BE2C (cell line): ENCODE measurements around the gene RPL35.

Experiments used
- DNase-seq: peaks from one replicate; pipeline ENCODE4 v3.0.0-alpha.2; 2020
- H3K27me3 ChIP-seq: fragments of 250-450 bp; sonication (Bioruptor Pico); 2 replicates; pipeline ENCODE4 v1.5.1; 2020; ENCODE audit warnings: mild to moderate bottlenecking
- H3K36me3 ChIP-seq: fragments of 250-450 bp; sonication (Bioruptor Pico); 2 replicates; pipeline ENCODE4 v1.5.1; 2020; ENCODE audit warnings: mild to moderate bottlenecking
- H3K4me1 ChIP-seq: fragments of 250-450 bp; sonication (Bioruptor Pico); 2 replicates; pipeline ENCODE4 v1.5.1; 2020
- H3K4me3 ChIP-seq: 2 replicates; pipeline ENCODE4 v1.5.1; 2011; ENCODE audit warnings: low read depth, low read length
- H3K9me3 ChIP-seq: fragments of 250-450 bp; sonication (Bioruptor Pico); 2 replicates; pipeline ENCODE4 v1.5.1; 2020
- CTCF ChIP-seq: IDR thresholded peaks from 2 replicates; pipeline ENCODE4 v1.5.1; 2012; ENCODE audit warnings: mild to moderate bottlenecking, low read depth, low read length

RPL35 gene

DNA sequence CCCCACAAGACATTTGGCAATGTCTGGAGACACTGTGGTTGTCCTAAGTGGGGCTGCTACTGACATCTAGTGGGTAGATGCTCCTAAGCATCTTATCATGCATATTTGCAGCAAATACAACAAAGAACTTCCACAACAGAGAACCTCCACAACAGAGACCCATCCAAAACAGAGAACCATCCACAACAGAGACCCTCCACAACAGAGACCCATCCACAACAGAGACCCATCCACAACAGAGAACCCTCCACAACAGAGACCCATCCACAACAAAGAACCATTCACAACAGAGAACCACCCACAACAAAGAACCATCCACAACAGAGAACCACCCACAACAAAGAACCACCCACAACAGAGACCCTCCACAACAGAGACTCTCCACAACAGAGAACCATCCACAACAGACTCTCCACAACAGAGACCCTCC, 33.0 kb upstream of the RPL35 start:
- no peak overlapping the region for H3K4me3 ChIP-seq
- peak; percentile 54 for DNase-seq
- peak; percentile 78 for TF ChIP-seq CTCF
- H3K36me3 ChIP-seq = no peaks in the 10 kb centered on the region; the same call in none of the 2 replicates
- no peaks in the 10 kb centered on the region for H3K27me3 ChIP-seq
- H3K4me1 ChIP-seq = no peaks in the 10 kb centered on the region
- H3K9me3 ChIP-seq = no peaks in the 10 kb centered on the region

- Histone ChIP-seq H3K36me3 (no peaks in the 10 kb centered on the region; the same call in none of the 2 replicates), H3K4me1 (no peaks in the 10 kb centered on the region), H3K27me3 (no peaks in the 10 kb centered on the region), H3K4me3 (no peak overlapping the region), H3K9me3 (no peaks in the 10 kb centered on the region)
- no peak for DNase-seq
- no peak for TF ChIP-seq CTCF
Measured at GRCh38 chr9:124894035-124894740, 32.4 kb upstream of the RPL35 start.

- DNase-seq = no peak
- no peak overlapping the region for H3K4me3 ChIP-seq
- H3K36me3 ChIP-seq = no peaks in the 10 kb centered on the region; the same call in 1 of the 2 replicates
- H3K9me3 ChIP-seq = no peaks in the 10 kb centered on the region
- H3K4me1 ChIP-seq = no peaks in the 10 kb centered on the region
- TF ChIP-seq CTCF = no peak
- H3K27me3 ChIP-seq = no peaks in the 10 kb centered on the region
Measured at GRCh38 chr9:124890179-124890578, 28.4 kb upstream of the RPL35 start.

DNA sequence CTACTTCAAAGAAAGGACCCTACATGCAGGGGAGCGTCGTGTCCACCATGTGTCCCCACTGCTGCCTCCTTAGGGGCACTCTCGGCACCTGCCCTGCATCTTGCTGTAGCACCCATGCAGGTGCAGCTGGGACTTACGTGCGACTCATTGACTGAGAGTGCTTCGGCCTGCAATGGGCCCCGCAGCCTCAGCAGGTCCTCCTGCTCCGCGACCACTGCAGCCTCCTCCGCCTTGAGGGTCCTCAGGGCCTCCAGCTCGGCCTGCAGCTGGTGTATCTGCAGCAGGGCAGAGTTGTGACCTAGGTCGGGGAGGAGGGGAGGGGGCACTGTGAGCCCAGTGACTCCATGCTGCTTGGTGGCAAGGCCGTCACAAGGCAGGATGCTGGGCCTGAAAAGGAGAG, 27.2 kb upstream of the RPL35 start:
- H3K9me3 ChIP-seq = no peaks in the 10 kb centered on the region
- DNase-seq = no peak
- H3K4me1 ChIP-seq = no peaks in the 10 kb centered on the region
- no peak for TF ChIP-seq CTCF
- H3K36me3 ChIP-seq = no peaks in the 10 kb centered on the region; the same call in 1 of the 2 replicates
- H3K4me3 ChIP-seq = no peak overlapping the region
- no peaks in the 10 kb centered on the region for H3K27me3 ChIP-seq

- no peak for TF ChIP-seq CTCF
- H3K36me3 ChIP-seq = no peaks in the 10 kb centered on the region
Measured at GRCh38 chr9:124887832-124888231, 26.1 kb upstream of the RPL35 start.

DNA sequence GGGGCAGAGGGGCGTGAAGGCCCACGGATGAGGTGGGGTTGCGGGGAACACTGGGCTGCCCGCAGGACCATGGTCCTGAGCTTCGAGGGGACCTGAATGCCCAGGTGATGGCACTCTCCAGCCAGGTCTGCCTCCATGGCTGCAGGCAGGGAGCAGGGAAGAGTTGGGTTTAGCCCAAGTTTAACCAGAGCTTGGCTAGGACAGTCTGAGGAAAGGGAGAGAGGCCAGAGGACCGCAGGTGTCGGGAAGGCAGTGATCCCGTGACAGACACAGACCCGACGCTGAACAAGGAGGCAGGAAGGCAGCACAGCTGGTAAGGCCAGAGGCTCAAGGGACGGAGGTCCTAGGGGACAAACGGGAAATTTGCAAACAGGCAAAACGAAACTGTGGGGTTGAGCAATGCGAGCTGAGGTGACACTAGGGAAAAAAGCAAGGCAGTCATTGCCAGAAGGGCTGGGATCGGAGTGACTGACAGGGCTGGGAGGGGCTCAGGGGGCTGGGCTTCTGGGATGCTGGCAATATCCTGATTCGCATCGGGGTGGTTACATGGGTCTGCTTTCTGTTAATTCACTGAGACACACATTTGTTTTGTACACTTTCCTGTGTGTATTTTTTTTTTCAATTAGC, 25.2 kb upstream of the RPL35 start:
- Histone ChIP-seq H3K36me3 (no peaks in the 10 kb centered on the region; the same call in 1 of the 2 replicates), H3K9me3 (no peaks in the 10 kb centered on the region), H3K27me3 (no peaks in the 10 kb centered on the region), H3K4me3 (no peak overlapping the region), H3K4me1 (no peaks in the 10 kb centered on the region)
- no peak for TF ChIP-seq CTCF
- DNase-seq = no peak

More at GRCh38 chr9:124887832-124888231, 26.1 kb upstream of the RPL35 start:
- DNase-seq = no peak
- Histone ChIP-seq H3K4me3 (no peak overlapping the region), H3K4me1 (no peaks in the 10 kb centered on the region), H3K9me3 (no peaks in the 10 kb centered on the region), H3K27me3 (no peaks in the 10 kb centered on the region)
